RPMI7951 (cell line): ENCODE data around the gene WWTR1. TPM values are rescaled to one million over a fixed set of nuclear protein-coding genes. Genes with fewer than 3 reads are reported as not detected.

Experiments
- DNase-seq: peaks from one replicate; pipeline ENCODE4 v3.0.0-alpha.2; 2012; ENCODE audit warnings: low read depth
- total RNA-seq: library from RNA; depleted of rRNA; stranded (reverse); fragments of >200 nt; shearing (Covaris generic); gene quantifications from 2 replicates; pipeline ENCODE4 v1.2.3, GENCODE V29; 2014

Gene WWTR1
- total RNA-seq, 1 experiment from 2014 or later: 107 TPM

DNA sequence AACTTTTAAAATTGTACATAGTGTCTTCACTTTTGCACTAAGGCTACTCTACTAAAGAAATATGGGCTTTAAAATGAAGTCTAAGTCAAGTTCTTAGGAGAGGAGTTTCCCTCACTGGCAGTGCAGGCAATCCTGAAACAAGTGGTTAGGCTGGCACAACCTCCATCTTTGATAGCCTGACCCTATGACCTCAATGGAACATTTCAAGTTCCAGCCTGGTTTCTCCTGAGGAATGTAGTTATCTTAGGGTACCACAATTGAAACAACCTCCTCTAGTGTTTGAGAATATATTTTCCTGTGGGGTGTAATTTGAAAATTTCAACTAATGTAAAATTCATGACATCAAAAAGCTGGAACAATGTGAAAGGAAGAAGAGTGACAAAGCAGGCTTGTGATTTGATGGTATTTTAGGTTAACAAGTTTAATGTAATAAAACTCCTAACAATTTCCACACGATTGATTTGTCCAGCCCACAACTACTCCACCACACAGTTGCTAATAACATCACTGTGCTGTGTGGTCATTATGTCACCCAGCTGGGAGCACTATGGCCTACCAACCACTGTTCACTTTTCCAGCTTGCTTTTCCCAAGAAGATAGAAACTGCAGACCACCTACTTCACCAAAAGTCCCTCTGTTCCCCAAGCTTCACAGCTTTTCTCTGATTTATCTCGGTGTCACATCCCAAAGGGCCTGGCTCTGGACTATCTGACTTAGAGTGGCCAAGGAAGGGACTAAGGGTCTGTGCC is 1.8 kb downstream of the WWTR1 start:
- DNase-seq: peak; percentile 43

DNA sequence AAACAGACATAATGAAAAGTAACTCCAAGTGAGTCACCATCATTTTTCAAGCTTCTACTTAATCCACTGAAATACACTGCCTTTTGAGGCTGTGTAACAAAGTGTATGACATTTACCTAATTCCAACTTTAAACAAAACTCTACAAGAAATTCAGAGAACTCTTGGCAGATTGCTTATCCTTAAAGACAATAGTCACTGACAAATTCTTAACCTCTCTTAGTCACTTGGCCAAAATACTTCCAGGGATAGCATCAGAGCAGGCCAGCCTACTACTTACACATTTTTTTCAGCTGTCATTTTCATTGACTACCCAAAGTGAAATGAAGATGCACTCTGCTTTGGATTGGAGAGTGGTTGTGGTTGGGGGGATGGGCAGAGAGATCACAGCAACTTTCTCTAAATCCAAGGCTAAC is 3.6 kb downstream of the WWTR1 start:
- DNase-seq: peak; percentile 78

- no peak for DNase-seq
Measured at GRCh38 chr3:149653564-149653963, 4.3 kb downstream of the WWTR1 start.

GRCh38 chr3:149653136-149653535 is 4.7 kb downstream of the WWTR1 start:
- DNase-seq: no peak

GRCh38 chr3:149650828-149651227 is 7.0 kb downstream of the WWTR1 start:
- DNase-seq: no peak

GRCh38 chr3:149648525-149648924 is 9.3 kb downstream of the WWTR1 start:
- DNase-seq: peak; percentile 38

GRCh38 chr3:149647812-149648211 is 10.0 kb downstream of the WWTR1 start:
- no peak for DNase-seq

DNA sequence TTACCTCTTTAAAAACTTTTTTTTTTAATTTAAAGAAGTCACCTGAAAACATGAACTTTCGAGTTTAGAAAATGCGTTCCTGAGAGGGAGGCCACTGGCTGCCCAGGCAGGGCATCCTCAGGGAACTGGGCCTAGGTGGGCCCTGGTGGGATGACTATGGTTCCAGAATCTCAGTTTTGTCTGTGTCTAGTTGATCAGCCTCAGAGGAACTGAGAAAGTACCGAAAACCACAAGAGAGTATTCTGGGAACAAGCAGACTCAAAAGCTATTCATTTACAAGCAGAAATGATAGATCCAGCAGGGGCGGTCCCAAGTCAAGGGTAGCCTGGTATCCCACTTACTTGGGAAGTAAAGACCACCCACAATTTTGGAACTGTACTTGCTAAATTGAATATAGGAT is 10.5 kb downstream of the WWTR1 start:
- no peak for DNase-seq

GRCh38 chr3:149646181-149646766 is 11.6 kb downstream of the WWTR1 start:
- DNase-seq: peak; percentile 84

GRCh38 chr3:149643963-149644362 is 13.9 kb downstream of the WWTR1 start:
- DNase-seq: no peak

GRCh38 chr3:149643482-149643798 is 14.4 kb downstream of the WWTR1 start:
- DNase-seq: no peak

DNA sequence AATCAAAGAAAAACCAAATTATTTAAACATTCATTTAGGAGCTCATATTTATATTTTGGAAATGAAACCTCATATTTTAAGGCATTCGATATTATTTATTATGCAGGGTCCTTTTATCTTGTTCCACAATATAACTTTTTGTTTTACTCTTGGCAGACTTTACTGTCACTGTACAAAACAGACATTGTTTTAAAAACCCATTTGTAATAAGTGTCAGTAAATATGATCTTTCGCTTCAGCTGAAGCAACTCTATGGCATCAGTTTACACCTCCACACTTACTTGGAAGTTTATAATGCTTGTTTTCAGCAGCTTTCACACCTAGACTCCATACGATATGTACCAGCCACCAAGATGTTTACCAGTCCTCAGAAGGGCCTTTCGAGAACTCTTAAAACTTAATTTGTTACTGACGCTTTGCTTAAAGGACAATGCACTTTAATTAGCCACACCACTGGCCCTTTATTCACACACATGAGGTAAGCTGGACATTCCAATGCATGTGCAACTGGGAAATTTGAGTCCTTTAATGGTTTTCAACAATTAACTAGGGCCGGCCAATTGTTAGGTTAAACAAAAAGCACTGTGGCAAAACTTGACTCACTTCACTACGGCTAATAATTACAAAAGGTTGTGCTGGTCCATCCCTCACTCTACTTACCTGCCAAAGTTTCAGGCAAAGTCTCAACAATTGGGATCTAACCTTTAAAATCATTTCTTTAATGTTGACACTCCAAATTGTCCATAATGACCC is 16.7 kb downstream of the WWTR1 start:
- no peak for DNase-seq

DNA sequence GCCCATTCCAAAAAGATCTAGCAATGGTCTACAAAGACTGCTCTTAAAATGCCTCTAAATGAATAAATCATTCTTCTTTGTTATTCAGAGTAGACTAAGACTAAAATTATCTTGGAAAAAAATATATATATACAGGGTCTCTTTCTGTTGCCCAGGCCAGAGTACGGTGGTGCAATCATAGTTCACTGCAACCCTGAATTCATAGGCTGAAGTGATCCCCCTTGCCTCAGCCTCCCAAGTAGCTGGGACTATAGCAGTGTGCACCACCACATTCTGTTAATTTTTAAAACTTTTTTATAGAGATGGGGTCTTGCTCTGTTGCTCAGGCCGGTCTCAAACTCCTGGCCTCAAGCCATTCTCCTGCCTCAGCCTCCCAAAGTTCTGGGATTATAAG is 18.7 kb downstream of the WWTR1 start:
- no peak for DNase-seq

DNA sequence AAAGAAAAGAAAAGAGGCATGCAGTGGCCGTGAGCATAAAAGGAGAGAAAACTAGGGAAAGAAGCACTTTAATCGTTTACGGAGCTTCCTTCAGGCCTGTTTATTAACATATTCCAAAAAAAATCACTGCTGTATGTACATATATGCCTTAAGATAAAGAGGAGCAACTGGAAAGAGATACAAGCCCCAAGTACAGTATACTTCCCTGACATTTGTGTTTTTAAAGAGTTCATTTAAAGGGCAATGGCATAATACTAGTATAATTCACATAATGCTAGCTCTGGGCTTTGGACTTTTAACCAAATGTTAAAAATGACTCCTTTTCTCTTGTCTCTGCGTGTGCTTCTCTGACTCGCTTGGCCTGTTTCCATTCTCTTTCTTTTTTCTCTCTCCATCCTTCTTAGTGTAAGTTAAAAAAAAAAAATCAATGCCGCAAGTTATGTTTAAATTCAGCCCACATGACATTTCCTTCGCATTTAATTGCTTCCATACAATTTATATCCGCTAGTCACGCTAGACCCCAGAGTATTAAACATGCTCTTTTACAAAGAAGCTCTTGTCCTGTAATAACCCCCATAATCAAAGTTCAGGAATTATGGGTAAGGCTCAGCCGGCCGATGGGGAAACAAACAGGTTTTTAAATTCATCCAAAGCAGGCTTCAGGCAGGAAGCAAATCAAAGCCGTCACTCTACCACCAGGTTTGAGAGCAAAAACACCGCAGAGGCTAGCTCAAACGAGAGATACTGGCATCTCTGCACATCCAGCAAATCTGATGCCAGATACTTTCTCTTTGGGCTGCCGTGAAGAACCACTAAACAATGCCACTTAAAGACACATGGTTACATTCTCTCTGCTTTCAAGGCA is 19.4 kb downstream of the WWTR1 start:
- DNase-seq: peak; percentile 92

- DNase-seq: no peak
Measured at GRCh38 chr3:149635396-149635795, 22.4 kb downstream of the WWTR1 start.

DNA sequence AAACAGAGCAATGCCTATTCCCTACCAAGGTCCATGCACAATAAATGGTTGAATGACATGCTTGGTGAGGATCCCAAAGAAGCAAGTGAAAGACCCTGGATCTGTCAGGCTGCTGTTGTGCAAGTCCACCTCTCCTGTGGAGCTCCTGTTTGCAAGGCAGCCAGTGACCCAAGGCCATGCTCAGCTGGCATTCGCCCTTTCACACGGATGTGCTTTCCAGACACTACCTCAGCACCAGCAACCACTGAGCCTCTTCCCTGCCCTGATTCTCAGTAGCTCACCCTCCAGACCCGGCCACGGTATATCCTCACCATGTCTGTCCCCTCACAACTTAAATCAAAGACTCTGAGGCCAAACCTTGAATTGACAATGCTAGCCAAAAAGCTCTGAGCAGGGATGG is 23.3 kb downstream of the WWTR1 start:
- no peak for DNase-seq

GRCh38 chr3:149634072-149634471 is 23.8 kb downstream of the WWTR1 start:
- no peak for DNase-seq

DNA sequence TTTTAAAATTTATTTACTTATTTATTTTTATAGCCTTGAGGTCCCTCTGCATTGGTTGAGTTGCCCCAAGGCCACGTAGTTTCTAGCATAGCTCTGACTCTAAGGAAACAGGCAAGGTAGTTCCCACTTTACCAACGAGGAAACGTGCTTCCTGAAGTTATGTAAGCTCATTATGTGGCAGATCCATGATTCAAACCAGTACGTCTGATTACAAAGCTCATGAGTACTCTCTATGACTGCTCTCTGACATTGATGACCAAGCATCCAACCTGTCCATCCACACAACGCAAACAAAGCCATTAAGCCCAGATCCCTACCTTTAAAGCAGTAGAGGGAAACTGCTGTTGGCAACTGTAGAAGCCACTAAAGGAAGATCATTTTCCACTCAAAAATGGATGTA is 25.6 kb downstream of the WWTR1 start:
- no peak for DNase-seq

DNA sequence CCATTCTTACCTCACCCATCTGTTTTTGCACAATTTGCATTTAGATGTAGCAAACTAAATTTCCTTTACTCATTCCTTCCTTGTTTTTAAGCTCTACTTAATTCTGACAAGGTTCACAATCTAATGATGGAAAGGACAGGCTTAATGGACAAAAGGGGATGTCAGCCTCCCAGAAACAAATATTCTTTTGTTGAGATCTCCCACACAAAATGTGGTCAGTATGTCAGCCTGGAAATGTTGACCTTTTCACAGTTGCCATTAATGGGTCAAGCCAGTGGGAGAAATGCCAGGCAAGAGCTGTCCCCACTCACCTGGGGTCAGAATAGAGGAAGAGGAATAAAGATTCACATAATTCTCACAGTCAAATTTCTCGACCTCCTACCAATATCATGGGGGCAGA is 27.0 kb downstream of the WWTR1 start:
- peak; percentile 42 for DNase-seq

- DNase-seq: peak; percentile 57
Measured at GRCh38 chr3:149628957-149629670, 28.7 kb downstream of the WWTR1 start.

DNA sequence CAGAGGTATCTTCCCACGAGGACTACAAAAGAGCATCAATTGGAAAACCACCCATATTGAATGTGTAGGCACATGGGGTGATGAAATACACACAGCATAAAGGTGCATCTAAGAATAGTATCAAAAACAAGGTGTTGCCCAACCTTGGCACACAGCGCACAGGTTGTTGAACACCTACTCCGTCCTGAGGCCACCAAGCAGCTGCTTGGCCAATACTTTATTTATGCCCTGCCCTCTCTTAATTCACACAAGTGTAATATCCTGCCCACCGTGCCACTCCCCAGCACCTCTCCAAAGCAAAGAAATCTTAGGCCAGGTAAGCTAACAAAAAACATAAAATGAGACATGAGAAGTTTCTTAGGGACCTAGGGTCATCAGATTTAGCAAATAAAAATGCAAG is 31.2 kb downstream of the WWTR1 start:
- DNase-seq: no peak
